GM21619 (cell line): ENCODE measurements around the gene RAPH1.

ENCODE experiments used
- ATAC-seq: cut with Tn5 transposase; IDR thresholded peaks from one replicate; pipeline ENCODE4 v1.9.1; 2021; ENCODE audit not compliant: unreplicated experiment

The RAPH1 gene, protein sequence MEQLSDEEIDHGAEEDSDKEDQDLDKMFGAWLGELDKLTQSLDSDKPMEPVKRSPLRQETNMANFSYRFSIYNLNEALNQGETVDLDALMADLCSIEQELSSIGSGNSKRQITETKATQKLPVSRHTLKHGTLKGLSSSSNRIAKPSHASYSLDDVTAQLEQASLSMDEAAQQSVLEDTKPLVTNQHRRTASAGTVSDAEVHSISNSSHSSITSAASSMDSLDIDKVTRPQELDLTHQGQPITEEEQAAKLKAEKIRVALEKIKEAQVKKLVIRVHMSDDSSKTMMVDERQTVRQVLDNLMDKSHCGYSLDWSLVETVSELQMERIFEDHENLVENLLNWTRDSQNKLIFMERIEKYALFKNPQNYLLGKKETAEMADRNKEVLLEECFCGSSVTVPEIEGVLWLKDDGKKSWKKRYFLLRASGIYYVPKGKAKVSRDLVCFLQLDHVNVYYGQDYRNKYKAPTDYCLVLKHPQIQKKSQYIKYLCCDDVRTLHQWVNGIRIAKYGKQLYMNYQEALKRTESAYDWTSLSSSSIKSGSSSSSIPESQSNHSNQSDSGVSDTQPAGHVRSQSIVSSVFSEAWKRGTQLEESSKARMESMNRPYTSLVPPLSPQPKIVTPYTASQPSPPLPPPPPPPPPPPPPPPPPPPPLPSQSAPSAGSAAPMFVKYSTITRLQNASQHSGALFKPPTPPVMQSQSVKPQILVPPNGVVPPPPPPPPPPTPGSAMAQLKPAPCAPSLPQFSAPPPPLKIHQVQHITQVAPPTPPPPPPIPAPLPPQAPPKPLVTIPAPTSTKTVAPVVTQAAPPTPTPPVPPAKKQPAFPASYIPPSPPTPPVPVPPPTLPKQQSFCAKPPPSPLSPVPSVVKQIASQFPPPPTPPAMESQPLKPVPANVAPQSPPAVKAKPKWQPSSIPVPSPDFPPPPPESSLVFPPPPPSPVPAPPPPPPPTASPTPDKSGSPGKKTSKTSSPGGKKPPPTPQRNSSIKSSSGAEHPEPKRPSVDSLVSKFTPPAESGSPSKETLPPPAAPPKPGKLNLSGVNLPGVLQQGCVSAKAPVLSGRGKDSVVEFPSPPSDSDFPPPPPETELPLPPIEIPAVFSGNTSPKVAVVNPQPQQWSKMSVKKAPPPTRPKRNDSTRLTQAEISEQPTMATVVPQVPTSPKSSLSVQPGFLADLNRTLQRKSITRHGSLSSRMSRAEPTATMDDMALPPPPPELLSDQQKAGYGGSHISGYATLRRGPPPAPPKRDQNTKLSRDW

DNA sequence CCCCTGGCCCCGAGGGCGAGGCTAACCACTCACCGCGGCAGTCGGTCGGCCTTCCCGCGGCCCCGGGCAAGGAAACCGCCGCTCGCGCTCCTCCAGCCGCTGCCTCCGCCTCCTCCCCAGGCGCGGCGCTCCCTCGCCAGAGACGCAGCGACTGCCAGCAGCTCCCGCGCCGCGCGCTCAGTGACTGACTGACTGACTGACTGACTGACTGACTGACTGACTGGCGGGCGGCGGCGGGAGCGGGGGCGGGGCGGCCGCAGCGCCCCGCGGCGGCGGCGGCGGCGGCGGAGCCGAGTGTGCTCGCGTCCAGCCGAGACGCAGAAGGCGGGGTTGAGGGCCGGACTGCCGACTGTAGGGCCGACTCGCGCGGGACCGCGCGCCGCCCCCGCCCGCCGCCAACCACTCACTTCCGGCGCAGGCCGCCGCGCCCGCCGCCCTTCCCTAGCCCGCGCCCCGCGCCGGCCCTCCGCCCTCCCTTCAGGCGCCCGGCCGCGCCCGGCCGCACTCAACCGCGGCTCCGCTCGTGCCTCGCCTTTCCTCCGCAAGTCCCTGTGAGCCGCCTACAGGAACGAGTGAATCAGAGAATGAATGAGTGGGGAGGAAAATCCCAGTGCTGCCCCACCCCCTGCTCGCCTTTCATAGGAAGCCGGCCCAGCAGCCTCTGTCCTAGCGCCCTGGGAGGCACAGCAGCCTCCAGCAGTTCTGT, at the start of gene RAPH1:
RAPH1 (minus strand) TSS at position 224 of the 706 bp plus-strand sequence. CDS start 39,948 bp downstream, outside the sequence.
- ATAC-seq = peak; percentile 70

DNA sequence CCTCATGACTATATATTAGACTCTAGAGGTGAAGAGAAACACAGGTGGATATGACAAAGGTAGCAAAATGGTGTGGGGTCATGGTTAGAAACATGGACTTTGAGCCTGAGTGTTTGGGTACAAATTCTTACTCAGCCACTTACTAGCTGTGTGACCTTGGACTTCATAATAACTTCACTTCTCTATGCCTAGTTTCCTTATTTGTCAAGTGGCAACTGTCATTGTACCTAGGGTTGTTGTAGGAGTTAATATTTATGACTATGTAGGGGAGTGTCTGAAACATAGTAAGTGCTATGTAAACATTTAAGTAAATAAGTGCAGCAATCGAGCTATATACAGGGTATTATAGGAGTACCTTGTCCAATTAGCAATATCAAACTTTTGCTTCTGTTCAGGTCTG, 49.7 kb upstream of the RAPH1 start:
- ATAC-seq = no peak

DNA sequence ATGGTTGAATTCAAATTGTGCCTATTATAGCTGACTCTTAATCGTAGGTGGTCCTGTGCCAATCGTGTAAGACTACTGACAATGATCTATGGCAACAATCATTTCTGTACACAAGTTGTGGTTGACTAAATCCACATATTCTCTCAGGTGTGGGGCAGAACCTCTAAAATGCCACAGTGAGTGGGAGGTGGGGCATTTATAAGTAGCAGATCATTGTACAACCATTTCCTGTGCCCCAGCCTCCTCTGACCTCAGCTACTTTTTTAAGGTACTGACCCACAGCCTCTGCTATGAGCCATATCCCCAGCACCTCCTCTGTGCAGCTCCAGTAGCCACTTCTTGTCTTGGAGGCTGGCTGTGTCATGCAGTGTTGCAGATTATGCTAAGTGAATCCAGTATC, 48.6 kb upstream of the RAPH1 start:
- peak; percentile 41 for ATAC-seq

DNA sequence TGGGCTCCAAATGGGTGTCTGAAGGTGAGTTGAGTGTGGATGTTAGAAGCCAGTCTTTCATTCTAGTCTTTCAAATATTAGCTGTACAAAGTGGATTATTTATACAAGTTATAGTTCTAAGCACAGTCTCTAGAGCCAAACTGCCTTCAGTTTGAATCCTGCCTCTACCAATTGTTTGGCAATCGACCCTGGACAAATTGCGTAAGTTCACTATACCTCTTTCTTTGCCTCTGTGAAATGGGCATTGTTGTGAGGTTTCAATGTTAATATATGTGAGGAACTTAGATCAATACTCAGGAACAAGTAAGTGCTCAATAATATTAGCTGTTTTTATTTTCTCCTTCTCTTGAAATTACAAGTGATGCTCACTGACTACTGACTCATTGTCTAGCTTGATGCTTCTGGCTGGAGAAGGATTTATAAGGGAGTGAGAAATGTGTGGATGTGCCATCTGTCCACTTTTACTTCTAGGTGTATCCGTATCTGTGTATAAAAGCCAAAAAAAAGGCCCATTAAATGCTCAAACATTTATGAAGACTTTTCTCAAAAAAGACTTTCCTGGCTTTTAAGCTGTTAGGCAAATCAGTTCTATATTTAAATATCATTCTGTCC, 48.1 kb upstream of the RAPH1 start:
- no peak for ATAC-seq

DNA sequence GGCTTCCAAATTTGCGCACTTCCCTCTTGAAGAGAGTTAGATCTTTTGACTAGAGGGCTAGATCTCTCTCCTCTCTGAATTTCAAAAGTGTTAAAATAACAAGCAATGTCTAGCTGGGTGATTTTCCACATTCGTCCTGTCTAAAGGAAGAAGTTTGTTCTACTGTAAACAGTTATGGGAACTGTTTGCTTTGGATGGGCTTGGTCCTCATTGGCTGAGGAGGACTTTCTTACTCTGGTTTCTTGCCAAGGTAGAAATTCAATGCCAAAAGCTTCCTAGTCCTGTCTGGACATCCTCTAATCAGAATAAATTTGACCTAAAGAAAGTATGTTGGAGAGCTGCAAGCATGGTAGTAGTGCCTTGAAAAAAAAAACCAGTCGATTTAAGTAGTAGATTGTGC, 47.4 kb upstream of the RAPH1 start:
- ATAC-seq = no peak

DNA sequence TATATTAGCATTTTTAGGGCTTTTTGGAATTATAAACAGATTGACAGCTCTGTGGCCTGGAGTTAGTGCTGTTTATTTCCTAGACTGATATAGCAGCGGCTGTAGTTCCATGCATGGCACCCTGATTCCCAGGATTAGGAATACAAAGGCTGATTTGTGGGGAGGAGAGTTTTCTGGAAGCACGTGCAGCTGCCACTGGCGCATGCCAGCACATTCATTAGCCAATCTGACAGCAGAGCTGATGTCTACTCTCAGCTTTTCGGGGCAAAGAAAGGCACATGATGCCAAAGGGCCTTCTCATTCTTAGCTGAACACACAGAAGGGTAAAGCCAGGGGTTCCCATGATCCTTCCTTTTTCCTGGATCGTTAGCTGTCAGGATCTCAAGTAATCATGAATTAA, 45.7 kb upstream of the RAPH1 start:
- ATAC-seq = no peak

DNA sequence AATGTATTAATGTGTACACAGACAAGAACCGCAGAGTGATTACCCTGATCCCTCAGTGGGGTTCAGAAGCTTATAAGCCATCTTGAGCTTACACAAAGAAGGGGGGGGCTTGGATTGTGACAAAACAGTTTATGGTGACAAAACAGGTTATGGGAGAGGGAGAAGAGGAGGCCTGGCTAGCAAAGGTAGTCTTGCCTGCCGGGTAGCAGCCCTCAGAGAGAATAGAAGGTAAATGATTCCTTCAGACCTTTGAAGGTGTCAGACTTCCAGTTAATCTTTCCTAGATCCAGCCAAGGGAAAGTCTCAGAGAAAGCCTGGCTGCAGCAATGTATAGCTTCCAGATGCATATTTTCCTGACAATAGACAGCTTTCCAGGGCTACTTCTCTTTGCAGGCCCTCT, 44.6 kb upstream of the RAPH1 start:
- no peak for ATAC-seq

DNA sequence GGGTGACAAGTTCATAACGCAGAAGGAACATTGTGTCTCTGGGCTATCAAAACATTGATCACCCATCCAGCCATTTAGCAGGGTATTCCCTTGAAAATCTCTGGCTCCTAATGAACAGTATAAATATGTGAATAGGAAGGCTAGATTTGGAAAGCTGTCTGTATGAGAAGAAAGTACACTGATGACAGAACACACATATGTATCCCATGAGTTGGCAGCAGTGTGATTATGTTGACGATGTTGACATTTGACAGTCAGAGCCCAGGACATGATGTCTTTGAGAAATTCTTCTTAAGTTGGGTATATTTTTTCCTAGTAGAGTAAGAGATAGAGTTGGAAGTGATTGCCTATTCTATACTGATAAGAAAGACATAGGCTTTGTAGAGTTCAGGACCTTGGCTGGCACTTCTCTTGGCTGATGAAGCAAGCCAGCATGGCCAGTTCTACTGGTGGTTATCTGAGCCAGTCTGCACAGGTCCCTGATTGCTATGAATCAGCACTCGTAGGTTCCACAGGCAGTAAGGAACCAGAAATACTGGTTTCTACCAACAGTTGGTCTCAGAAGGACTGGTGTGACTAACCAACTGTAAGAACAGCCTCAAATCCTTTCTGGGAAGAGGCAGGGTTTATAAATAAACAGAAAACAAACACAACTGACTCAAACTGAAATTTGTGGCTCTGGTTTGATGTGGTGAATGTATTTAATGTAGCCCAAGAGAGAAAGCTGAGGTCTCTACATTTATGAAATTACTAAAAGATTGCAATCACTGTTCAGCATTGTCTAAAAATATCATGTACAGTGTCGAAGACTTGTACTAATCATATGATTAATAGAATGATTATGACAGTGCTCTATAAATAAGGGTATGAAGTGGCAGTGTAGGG, 43.9 kb upstream of the RAPH1 start:
- peak; percentile 93 for ATAC-seq

DNA sequence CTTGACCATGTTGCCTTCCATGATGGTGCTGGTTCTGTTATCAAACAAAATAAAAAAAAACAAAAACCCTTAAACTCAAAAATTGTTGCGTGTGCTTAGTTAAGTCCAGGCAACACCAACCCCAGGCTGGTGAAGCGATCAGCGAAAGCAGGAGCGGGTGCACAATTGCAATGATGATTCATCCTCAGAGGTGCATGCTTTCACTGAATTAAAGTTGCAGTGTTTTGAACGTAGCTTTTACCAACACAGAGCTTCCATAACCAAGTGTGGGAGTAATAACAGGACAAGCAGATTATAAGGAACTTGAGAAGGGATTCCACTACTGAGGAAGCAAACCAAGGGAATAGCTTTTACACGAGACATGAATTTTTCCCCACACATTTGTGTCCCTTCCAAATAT, 39.7 kb upstream of the RAPH1 start:
- no peak for ATAC-seq

DNA sequence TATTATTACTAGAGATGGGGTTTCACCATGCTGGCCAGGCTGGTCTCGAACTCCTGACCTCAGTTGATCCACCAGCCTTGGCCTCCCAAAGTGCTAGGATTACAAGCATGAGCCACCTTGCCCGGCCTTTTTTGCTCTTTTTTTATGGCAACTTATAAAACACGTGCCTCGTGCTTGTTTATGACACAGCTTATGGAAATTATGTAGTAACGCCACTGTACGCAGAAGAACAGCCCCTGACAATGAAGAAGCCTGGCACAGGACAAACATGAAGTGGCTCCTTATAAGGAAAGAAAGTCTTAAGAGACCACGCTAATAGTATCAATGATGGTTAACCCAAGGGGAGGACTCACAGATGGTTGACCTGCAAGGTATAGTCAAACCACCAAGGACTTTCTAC, 37.2 kb upstream of the RAPH1 start:
- ATAC-seq = no peak

DNA sequence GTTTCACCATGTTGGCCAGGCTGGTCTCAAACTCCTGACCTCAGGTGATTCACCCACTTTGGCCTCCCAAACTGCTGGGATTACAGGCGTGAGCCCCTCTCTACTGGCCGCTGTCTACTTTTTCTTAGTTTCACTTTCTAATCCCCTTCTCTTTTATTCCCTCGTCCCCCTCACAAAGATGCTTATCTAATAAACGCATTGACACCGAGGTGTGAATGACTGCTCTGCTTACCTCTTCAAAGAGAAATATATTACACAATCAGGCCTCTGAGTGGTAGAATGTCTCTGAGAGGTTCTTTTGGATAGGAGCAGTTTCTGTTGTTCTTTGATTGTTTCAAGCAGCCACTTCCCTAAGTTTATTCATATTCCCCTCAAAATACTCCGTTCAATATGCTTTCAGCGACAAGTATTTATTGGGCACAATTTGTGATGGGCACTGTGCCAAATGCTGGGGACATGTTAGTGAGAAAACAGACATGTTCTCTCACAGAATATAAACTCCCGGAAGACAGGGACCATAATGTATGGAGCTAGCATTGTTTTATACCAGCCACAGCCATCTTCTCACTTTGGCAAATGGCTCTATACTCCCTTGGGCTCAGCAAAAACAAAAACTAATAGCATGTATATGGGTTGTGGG, 34.7 kb upstream of the RAPH1 start:
- no peak for ATAC-seq

DNA sequence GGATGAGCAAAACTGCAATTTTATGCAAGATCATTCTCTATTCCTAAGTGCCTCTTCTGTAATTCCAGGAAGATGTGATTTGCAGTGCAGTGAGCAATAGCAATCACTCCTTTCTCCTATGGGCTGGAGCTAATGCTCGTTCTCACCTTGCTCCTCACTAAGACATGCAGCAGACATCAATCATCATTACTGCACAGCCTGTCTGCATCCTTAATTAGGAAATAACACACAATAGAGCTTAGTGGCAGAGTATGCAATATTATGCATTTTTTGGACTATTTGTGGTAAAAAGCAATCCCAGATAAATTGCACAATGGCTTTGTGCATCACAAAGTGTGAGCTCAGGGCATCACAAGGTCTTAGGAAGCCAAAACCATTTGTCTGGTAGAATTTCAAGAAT, 32.6 kb upstream of the RAPH1 start:
- no peak for ATAC-seq

DNA sequence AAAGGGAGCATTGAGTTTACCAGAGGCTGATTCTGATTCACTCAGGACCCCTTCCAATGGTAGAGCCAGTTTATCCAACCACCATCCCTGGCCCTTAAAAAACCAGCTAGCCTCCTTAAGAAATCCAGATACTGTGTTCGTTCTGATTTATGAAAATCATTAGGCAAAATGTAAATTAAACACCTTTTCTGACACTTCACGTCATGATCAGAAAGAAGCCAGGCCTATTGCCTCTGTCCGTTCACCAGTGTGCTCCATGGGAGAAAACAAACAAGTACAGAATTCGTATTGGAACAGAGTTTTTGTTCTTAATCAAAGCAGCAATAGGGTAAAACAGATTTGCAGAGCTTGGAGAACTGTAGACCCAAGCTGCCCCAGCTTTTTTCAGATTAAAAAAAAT, 31.1 kb upstream of the RAPH1 start:
- no peak for ATAC-seq

DNA sequence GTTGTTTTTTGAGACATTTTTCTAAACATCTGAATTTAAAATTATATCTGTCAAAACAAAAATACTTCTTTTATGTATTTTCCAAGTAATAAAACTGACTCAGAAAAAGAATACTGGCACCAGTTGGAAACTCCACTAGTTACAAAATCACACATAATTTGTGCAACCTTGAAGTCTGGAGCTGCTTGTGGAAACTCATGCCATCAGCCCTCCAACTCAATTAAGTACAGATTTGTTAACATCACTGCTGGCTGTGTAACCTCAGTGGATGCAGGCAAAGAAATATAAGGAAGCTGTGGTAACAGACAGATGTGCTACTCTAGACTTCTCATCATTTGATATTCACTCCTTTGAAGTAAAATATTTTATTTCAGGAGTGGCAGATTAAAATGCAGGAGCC, 30.0 kb upstream of the RAPH1 start:
- no peak for ATAC-seq

DNA sequence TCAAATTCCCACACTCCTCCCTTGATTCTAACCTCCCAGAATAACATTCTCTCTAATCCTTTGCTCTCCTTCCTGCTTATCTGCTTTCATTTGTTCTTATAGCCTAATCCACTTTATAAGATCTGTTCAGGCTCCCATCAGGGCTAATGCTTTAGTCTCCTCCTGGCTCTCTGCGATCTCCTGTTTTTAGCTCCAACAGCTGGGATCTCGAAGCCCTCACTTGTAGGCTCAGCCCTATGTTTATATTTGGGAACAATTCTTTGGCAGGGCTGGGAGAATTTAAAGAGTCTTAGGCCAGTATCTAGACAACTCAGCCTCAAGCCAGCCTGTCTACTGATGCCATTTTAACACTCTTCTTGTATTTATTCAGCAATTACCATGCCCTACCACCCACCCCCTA, 27.2 kb upstream of the RAPH1 start:
- no peak for ATAC-seq

DNA sequence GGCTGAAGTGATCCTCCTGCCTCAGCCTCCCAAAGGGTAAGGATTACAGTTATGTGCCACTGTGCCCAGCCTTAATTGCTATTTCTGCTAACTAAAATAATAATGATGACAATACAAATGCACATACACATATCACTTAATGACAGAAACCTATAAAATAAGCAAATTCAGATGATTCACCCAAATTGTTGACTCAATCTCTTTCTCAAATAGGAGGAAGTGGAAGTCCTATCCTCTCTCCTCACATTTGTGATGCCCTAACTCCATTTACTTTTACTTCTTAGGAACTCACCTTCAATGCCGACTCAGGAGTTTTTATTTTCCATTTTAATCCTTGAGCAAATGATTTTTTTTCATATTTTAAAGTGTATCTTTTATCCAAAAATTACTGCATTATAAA, 24.5 kb upstream of the RAPH1 start:
- no peak for ATAC-seq

DNA sequence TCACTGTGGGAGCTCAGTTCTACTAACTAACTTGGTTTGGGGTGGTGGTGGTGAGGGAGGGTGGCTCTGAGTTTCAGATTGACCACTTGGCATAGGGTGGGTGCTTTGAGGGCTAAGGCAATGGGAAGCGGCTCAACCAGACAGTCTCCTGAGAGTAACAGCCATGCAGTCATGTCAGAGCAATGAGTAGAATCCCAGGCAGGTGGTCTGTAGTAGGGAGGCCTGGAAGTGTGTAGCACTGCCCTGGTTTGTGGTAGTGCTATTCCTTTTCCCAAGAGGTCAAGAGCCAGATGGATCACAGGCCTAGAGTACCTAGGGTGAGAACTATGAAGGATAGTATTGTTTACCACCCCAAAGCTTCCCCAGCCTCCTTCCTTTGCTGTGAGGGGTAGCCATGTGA, 18.7 kb upstream of the RAPH1 start:
- no peak for ATAC-seq

DNA sequence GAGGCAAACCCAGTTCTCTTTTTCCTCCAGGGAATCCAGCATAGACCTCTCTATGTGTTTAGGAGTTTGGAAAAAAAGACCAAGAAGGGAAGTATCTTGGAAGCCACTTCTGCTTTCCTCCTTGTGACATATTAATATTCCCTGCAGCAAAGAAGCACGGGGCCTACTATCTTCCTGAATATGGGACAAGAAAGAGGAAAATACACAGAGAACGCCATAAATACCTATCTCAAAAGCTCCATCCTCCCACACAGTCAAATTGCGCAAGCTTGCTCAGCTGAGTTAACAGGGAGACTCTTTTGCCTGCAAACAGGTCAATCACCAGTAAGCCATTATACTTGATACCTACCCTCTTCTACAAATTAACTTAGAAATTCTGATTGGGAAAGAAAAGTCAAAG, 16.7 kb upstream of the RAPH1 start:
- ATAC-seq = no peak

DNA sequence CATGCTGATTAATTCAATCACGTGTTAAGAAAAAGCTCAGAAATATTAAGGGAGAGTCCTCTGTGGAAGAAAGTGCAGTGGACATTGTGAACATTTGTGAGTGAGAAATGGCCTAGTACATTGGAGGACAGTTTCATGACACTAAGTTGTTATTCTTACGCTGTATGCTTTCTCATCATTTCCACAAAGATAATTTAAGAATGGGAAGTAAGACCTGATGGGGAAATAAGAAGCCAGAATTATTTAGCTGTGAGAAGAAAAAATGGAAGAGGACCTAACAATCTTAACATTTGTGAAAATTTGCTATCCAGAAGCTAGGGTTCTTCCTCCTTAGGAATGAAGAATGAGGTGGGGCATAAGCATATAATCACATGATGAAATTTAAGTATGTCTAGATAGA, 15.2 kb upstream of the RAPH1 start:
- no peak for ATAC-seq
